Uterus (tissue), 2 donors: ENCODE data around the gene KRTAP5-3.
"Not testable (repeated sequence)": the region's sequence is repeated elsewhere in the genome, so short reads cannot be mapped to it uniquely, and the experiment has no call there.

Source experiments
- POLR2A ChIP-seq, 2 donors: fragments of 450-650 bp; IDR thresholded peaks; one replicate each; pipeline ENCODE4 v1.6.1; 2016; ENCODE audit warnings: antibody characterized with exemption in 2 of 2, mild to moderate bottlenecking in 1 of 2, moderate library complexity in 1 of 2
- TF ChIP-seq, protein P1 (sequence below), 4 experiments: fragments of 200-600 bp in 2 of 4; fragments of 450-650 bp in 2 of 4; sonication (generic) in 2 of 4; IDR thresholded peaks; one replicate each; pipeline ENCODE4 v1.5.1; 2016 to 2019; ENCODE audit warnings: antibody characterized with exemption in 4 of 4, mild to moderate bottlenecking in 2 of 4, moderate library complexity in 1 of 4

DNA sequence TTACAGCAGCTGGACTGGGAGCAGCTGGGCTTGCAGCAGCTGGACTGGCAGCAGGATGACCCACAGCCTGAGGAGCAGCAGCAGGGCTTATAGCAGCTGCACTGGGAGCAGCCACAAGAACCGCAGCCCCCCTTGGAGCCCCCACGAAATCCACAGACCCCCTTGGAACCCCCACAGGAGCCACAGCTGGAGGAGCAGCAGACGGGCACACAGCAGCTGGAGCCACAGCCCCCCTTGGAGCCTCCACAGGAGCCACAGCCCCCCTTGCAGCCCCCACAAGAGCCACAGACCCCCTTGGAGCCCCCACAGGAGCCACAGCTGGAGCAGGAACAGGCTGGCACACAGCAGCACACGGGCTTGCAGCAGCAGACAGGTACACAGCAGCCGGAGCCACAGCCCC, 362 bp downstream of the KRTAP5-3 start:
- TF ChIP-seq, protein P1, sequence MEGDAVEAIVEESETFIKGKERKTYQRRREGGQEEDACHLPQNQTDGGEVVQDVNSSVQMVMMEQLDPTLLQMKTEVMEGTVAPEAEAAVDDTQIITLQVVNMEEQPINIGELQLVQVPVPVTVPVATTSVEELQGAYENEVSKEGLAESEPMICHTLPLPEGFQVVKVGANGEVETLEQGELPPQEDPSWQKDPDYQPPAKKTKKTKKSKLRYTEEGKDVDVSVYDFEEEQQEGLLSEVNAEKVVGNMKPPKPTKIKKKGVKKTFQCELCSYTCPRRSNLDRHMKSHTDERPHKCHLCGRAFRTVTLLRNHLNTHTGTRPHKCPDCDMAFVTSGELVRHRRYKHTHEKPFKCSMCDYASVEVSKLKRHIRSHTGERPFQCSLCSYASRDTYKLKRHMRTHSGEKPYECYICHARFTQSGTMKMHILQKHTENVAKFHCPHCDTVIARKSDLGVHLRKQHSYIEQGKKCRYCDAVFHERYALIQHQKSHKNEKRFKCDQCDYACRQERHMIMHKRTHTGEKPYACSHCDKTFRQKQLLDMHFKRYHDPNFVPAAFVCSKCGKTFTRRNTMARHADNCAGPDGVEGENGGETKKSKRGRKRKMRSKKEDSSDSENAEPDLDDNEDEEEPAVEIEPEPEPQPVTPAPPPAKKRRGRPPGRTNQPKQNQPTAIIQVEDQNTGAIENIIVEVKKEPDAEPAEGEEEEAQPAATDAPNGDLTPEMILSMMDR (IDR thresholded peaks at IDR 0.05), result not testable (repeated sequence)
- not testable (repeated sequence) for TF ChIP-seq POLR2A (IDR thresholded peaks at IDR 0.05)
